ENCODE data around the gene COL4A6. TPM values are rescaled to one million over a fixed set of nuclear protein-coding genes. Genes with fewer than 3 reads are reported as not detected.

The COL4A6 gene
- total and polyA plus RNA-seq, 4 donors, result under 0.01 to 0.09 (median 0.07) TPM; not detected in 1

GRCh38 chrX:108366644-108367406 is 71.4 kb downstream of the COL4A6 start:
- Histone ChIP-seq H3K9me3 (ENCODE audit: control insufficient read depth in 4 of 4, low read length in 3 of 4) (no peaks in the 10 kb centered on the region), H3K4me1 (ENCODE audit: control insufficient read depth in 4 of 4, insufficient read depth in 4 of 4, low read length in 3 of 4) (no peaks in the 10 kb centered on the region), H3K27me3 (ENCODE audit: control insufficient read depth in 4 of 4, insufficient read depth in 4 of 4, low read length in 3 of 4) (peaks cover 0 to 8% (median 0%) of the 10 kb centered on the region in 4 donors), H3K4me3 (ENCODE audit: low read depth in 1 of 3, low read length in 3 of 3) (no peak overlapping the region), H3K36me3 (ENCODE audit: control insufficient read depth in 4 of 4, insufficient read depth in 3 of 4, low read depth in 1 of 4, low read length in 3 of 4) (no peaks in the 10 kb centered on the region), H3K9ac (ENCODE audit: low read depth in 1 of 2, low read length in 2 of 2) (no peak overlapping the region), H3K27ac (ENCODE audit: low read depth in 1 of 2, low read length in 2 of 2) (no peak overlapping the region)
- no peak for DNase-seq (ENCODE audit: low spot score)
- no peak for TF ChIP-seq CTCF (IDR thresholded peaks at IDR 0.05; ENCODE audit: low read depth, low read length, missing input control)
- no peak for TF ChIP-seq ZBTB33 (IDR thresholded peaks at IDR 0.05)
- no peak for TF ChIP-seq NR2F2 (IDR thresholded peaks at IDR 0.05)
- no peak for TF ChIP-seq RAD21 (IDR thresholded peaks at IDR 0.05)
- no peak for TF ChIP-seq RXRA (IDR thresholded peaks at IDR 0.05)
- WGBS, result 93% methylated on average over 1 of the region's 1 CpG

DNA sequence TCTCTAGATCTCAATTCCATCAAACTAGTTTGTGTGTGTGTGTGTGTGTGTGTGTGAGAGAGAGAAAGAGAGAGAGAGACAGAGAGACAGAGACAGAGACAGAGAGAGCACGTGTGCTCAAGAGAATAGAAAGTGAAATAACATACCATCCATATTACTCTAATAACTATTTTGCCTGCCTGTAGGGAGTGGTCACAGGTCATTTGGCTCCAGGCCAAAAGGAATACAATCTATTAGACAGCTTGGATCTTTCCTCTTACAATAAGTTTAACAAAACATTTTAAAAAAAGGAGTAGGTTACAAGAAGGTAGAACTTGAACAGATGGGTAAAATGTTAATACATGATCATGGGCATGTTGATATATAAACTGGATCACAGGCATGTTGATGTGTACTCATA is 76.2 kb downstream of the COL4A6 start:
- Histone ChIP-seq H3K27me3 (ENCODE audit: control insufficient read depth in 4 of 4, insufficient read depth in 4 of 4, low read length in 3 of 4) (peaks cover 0 to 3% (median 0%) of the 10 kb centered on the region in 4 donors), H3K9ac (ENCODE audit: low read depth in 1 of 2, low read length in 2 of 2) (no peak overlapping the region), H3K27ac (ENCODE audit: low read depth in 1 of 2, low read length in 2 of 2) (no peak overlapping the region), H3K4me1 (ENCODE audit: control insufficient read depth in 4 of 4, insufficient read depth in 4 of 4, low read length in 3 of 4) (no peaks in the 10 kb centered on the region), H3K36me3 (ENCODE audit: control insufficient read depth in 4 of 4, insufficient read depth in 3 of 4, low read depth in 1 of 4, low read length in 3 of 4) (no peaks in the 10 kb centered on the region), H3K4me3 (ENCODE audit: low read depth in 1 of 3, low read length in 3 of 3) (no peak overlapping the region), H3K9me3 (ENCODE audit: control insufficient read depth in 4 of 4, low read length in 3 of 4) (no peaks in the 10 kb centered on the region)
- DNase-seq (ENCODE audit: low spot score), result no peak
- WGBS, result 33% methylated on average over 1 of the region's 1 CpG
- TF ChIP-seq CTCF (IDR thresholded peaks at IDR 0.05; ENCODE audit: low read depth, low read length, missing input control), result no peak
- no peak for TF ChIP-seq RXRA (IDR thresholded peaks at IDR 0.05)
- no peak for TF ChIP-seq MAX (IDR thresholded peaks at IDR 0.05)
- TF ChIP-seq SP1 (IDR thresholded peaks at IDR 0.05), result no peak
- no peak for TF ChIP-seq YY1 (IDR thresholded peaks at IDR 0.05)
- TF ChIP-seq HNF4G (IDR thresholded peaks at IDR 0.05), result no peak
- no peak for TF ChIP-seq TAF1 (conservative IDR thresholded peaks at IDR 0.05)
- TF ChIP-seq RAD21 (IDR thresholded peaks at IDR 0.05), result no peak
- no peak for TF ChIP-seq GABPA (IDR thresholded peaks at IDR 0.05 in 1 of 2, conservative IDR thresholded peaks at IDR 0.05 in 1 of 2)
- TF ChIP-seq EGR1 (IDR thresholded peaks at IDR 0.05; ENCODE audit: low read depth in 2 of 2), result no peak
